ENCODE results near the gene KLHL21. TPM values are rescaled to one million over a fixed set of nuclear protein-coding genes. Genes with fewer than 3 reads are reported as not detected.
"Not testable (repeated sequence)": the region's sequence is repeated elsewhere in the genome, so short reads cannot be mapped to it uniquely, and the experiment has no call there.

Gene KLHL21
- total RNA-seq, 2 experiments from 2014 or later, result 32.0 to 33.5 TPM

GRCh38 chr1:6569033-6569432, 33.6 kb downstream of the KLHL21 start:
- no peaks in the 10 kb centered on the region for H3K4me1 Mint-ChIP-seq (ENCODE audit: low read depth)
- ATAC-seq (ENCODE audit: poor library complexity), result no peak
- intact Hi-C loops (cut with DNase I, micrococcal nuclease), result no loop called here
- H3K4me1 ChIP-seq (ENCODE audit: insufficient read depth, low read length), result no peaks in the 10 kb centered on the region
- no peak overlapping the region for H3K27ac ChIP-seq (ENCODE audit: low read depth in 1 of 2, low read length in 2 of 2)
- no peak overlapping the region for H3K4me3 Mint-ChIP-seq
- ChIA-PET POLR2A (no interaction called here), CTCF (no interaction called here)
- no peaks in the 10 kb centered on the region for H3K36me3 Mint-ChIP-seq (ENCODE audit: low read depth)
- no peak for DNase-seq
- TF ChIP-seq CTCF (IDR thresholded peaks at IDR 0.05), result no peak
- no peaks in the 10 kb centered on the region for H3K27me3 ChIP-seq (ENCODE audit: control insufficient read depth in 1 of 2, insufficient read depth in 2 of 2, low read length in 2 of 2)
- H3K27ac Mint-ChIP-seq, result no peak overlapping the region
- H3K9me3 ChIP-seq (ENCODE audit: control insufficient read depth in 1 of 2, insufficient read depth in 1 of 2, low read length in 2 of 2), result peaks cover 0 to 9% of the 10 kb centered on the region in 2 experiments
- no peaks in the 10 kb centered on the region for H3K36me3 ChIP-seq (ENCODE audit: insufficient read depth, low read length)
- H3K9me3 Mint-ChIP-seq, result peaks cover 3% of the 10 kb centered on the region
- H3K27me3 Mint-ChIP-seq, result no peaks in the 10 kb centered on the region
- H3K4me3 ChIP-seq (ENCODE audit: low read length), result no peak overlapping the region

GRCh38 chr1:6560267-6560666, 42.4 kb downstream of the KLHL21 start:
- Mint-ChIP-seq H3K27ac (no peak overlapping the region), H3K9me3 (no peaks in the 10 kb centered on the region), H3K4me3 (no peak overlapping the region), H3K4me1 (ENCODE audit: low read depth) (no peaks in the 10 kb centered on the region), H3K27me3 (no peaks in the 10 kb centered on the region), H3K36me3 (ENCODE audit: low read depth) (no peaks in the 10 kb centered on the region)
- Histone ChIP-seq H3K4me1 (ENCODE audit: insufficient read depth, low read length) (peaks cover under 1% of the 10 kb centered on the region), H3K9me3 (ENCODE audit: control insufficient read depth in 1 of 2, insufficient read depth in 1 of 2, low read length in 2 of 2) (no peaks in the 10 kb centered on the region), H3K4me3 (ENCODE audit: low read length) (no peak overlapping the region), H3K36me3 (ENCODE audit: insufficient read depth, low read length) (no peaks in the 10 kb centered on the region), H3K27ac (ENCODE audit: low read depth in 1 of 2, low read length in 2 of 2) (no peak overlapping the region), H3K27me3 (ENCODE audit: control insufficient read depth in 1 of 2, insufficient read depth in 2 of 2, low read length in 2 of 2) (no peaks in the 10 kb centered on the region)
- CTCF ChIA-PET, result no interaction called here
- POLR2A ChIA-PET, result no interaction called here
- ATAC-seq (ENCODE audit: poor library complexity), result no peak
- TF ChIP-seq CTCF (IDR thresholded peaks at IDR 0.05), result no peak
- DNase-seq, result no peak
- intact Hi-C loops (cut with DNase I, micrococcal nuclease), result no loop called here

DNA sequence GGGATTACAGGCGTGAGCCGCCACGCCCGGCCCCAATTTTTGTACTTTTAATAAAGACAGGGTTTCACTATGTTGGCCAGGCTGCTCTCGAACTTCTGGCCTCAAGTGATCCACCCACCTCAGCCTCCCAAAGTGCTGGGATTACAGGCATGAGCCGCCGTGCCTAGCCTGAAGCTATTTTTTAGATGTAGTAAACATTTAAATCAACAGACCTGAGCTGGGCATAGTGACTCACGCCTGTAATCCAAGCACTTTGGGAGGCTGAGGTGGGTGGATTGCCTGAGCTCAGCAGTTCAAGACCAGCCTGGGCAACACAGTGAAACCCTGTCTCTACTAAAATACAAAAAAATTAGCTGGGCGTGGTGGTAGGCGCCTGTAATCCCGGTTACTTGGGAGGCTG, 43.5 kb downstream of the KLHL21 start:
- intact Hi-C loops (cut with DNase I, micrococcal nuclease), result loop anchor here (10.0 kb wide), 2 partner anchors 46 to 226 kb away; partner anchors contain the start of genes CAMTA1 (in 1 of the 2) and KLHL21 (in 1 of the 2)
- H3K27me3 Mint-ChIP-seq; H3K9me3 Mint-ChIP-seq; H3K4me3 Mint-ChIP-seq; H3K27ac Mint-ChIP-seq; ATAC-seq (ENCODE audit: poor library complexity); H3K9me3 ChIP-seq (ENCODE audit: control insufficient read depth in 1 of 2, insufficient read depth in 1 of 2, low read length in 2 of 2); POLR2A ChIA-PET; H3K36me3 ChIP-seq (ENCODE audit: insufficient read depth, low read length); H3K27ac ChIP-seq (ENCODE audit: low read depth in 1 of 2, low read length in 2 of 2); H3K27me3 ChIP-seq (ENCODE audit: control insufficient read depth in 1 of 2, insufficient read depth in 2 of 2, low read length in 2 of 2); H3K4me1 ChIP-seq (ENCODE audit: insufficient read depth, low read length); H3K4me1 Mint-ChIP-seq (ENCODE audit: low read depth); H3K36me3 Mint-ChIP-seq (ENCODE audit: low read depth); H3K4me3 ChIP-seq (ENCODE audit: low read length); DNase-seq: not testable (repeated sequence)
- CTCF ChIA-PET, result interaction anchor here (1.6 kb wide), 1 partner anchor 87 kb away, joined by 4 read pairs; no protein-coding TSS in a partner anchor

GRCh38 chr1:6557597-6557996, 45.1 kb downstream of the KLHL21 start:
- Histone ChIP-seq H3K4me1 (ENCODE audit: insufficient read depth, low read length) (peaks cover 23% of the 10 kb centered on the region), H3K4me3 (ENCODE audit: low read length) (no peak overlapping the region), H3K27me3 (ENCODE audit: control insufficient read depth in 1 of 2, insufficient read depth in 2 of 2, low read length in 2 of 2) (no peaks in the 10 kb centered on the region), H3K36me3 (ENCODE audit: insufficient read depth, low read length) (peaks cover 2% of the 10 kb centered on the region), H3K9me3 (ENCODE audit: control insufficient read depth in 1 of 2, insufficient read depth in 1 of 2, low read length in 2 of 2) (no peaks in the 10 kb centered on the region), H3K27ac (ENCODE audit: low read depth in 1 of 2, low read length in 2 of 2) (no peak overlapping the region)
- ATAC-seq (ENCODE audit: poor library complexity) (no peak), DNase-seq (no peak)
- ChIA-PET POLR2A (no interaction called here), CTCF (interaction anchor here (1.6 kb wide), 1 partner anchor 89 kb away, joined by 4 read pairs; no protein-coding TSS in a partner anchor)
- Mint-ChIP-seq H3K4me3 (no peak overlapping the region), H3K27me3 (no peaks in the 10 kb centered on the region), H3K36me3 (ENCODE audit: low read depth) (no peaks in the 10 kb centered on the region), H3K27ac (no peak overlapping the region), H3K9me3 (no peaks in the 10 kb centered on the region), H3K4me1 (ENCODE audit: low read depth) (peaks cover 6% of the 10 kb centered on the region)
- intact Hi-C loops (cut with DNase I, micrococcal nuclease), result loop anchor here (10.0 kb wide), 2 partner anchors 47 to 227 kb away; partner anchors contain the start of genes CAMTA1 (in 1 of the 2) and KLHL21 (in 1 of the 2)
- no peak for TF ChIP-seq CTCF (IDR thresholded peaks at IDR 0.05)

Measured in CD4-positive, alpha-beta T cell (primary cell).